ENCODE results near the gene ASIC4. TPM values are rescaled to one million over a fixed set of nuclear protein-coding genes. Genes with fewer than 3 reads are reported as not detected.

Gene ASIC4
- total and polyA plus RNA-seq, 2 of the 8 experiments (the other 6 are each of a cell fraction or from before 2014, with no cell fraction given) = 0.12 to 0.22 TPM

- Histone ChIP-seq H3K9ac (replicated peaks in 1 of 4; ENCODE audit: extremely low read depth in 1 of 4, low read depth in 3 of 4, low read length in 3 of 4) (no peak overlapping the region), H3K23ac (ENCODE audit: insufficient read length) (no peak overlapping the region), H2BK15ac (ENCODE audit: low read length) (no peak overlapping the region; the same call in 1 of the 2 replicates), H3K27me3 (replicated peaks in 1 of 4; ENCODE audit: control insufficient read depth in 3 of 4, extremely low read depth in 1 of 4, insufficient read depth in 3 of 4, low read length in 3 of 4) (no peaks in the 10 kb centered on the region; a peak in 2 of 7 replicates), H3K9me3 (ENCODE audit: insufficient read depth in 2 of 2, low read depth in 1 of 2, low read length in 1 of 2) (no peaks in the 10 kb centered on the region), H2BK12ac (ENCODE audit: low read depth, low read length) (0 out of 2 replicates have a peak overlapping the region, but pooled peaks have one; percentile 30), H3K79me2 (ENCODE audit: control insufficient read depth in 1 of 2, insufficient read depth in 2 of 2, low read length in 2 of 2) (peaks cover 0 to 2% of the 10 kb centered on the region in 2 experiments; a peak in 1 of 4 replicates), H2AK5ac (ENCODE audit: low read depth, low read length) (peak overlapping the region; percentile 69; the same call in 1 of the 2 replicates), H2BK5ac (ENCODE audit: low read depth, low read length) (peak overlapping the region; percentile 46; the same call in 1 of the 2 replicates), H3K14ac (ENCODE audit: insufficient read length) (no peak overlapping the region), H4K5ac (ENCODE audit: insufficient read length, low read depth, low read length) (no peak overlapping the region), H2BK20ac (ENCODE audit: low read length) (no peak overlapping the region), H3K18ac (ENCODE audit: extremely low read depth, low read length) (no peak overlapping the region), H3K36me3 (ENCODE audit: control insufficient read depth in 2 of 4, insufficient read depth in 4 of 4, low read length in 3 of 4) (peaks cover 0 to 21% (median 9%) of the 10 kb centered on the region in 4 experiments; a peak in 5 of 8 replicates), H4K91ac (replicated peaks; ENCODE audit: insufficient read length, low read length) (peak overlapping the region; percentile 82), H2AFZ (ENCODE audit: low read length) (no peak overlapping the region), H3K4me3 (ENCODE audit: extremely low read depth in 1 of 4, insufficient read depth in 2 of 4, low read depth in 3 of 4, low read length in 4 of 4) (no peak overlapping the region), H4K8ac (ENCODE audit: extremely low read depth, insufficient read depth, low read length) (no peak overlapping the region), H2BK120ac (replicated peaks; ENCODE audit: low read depth, low read length) (no peak overlapping the region), H3K56ac (replicated peaks; ENCODE audit: insufficient read length, low read depth, low read length) (no peak overlapping the region), H3K4me2 (ENCODE audit: insufficient read depth in 1 of 2, low read depth in 2 of 2, low read length in 2 of 2) (no peak overlapping the region), H3K4me1 (replicated peaks in 1 of 4; ENCODE audit: control insufficient read depth in 3 of 4, insufficient read depth in 4 of 4, low read length in 3 of 4) (peaks cover 5 to 36% (median 30%) of the 10 kb centered on the region in 4 experiments), H3K79me1 (ENCODE audit: low read depth, low read length) (0 out of 2 replicates have a peak, but pooled peaks cover under 1% of the 10 kb centered on the region), H3K4ac (replicated peaks; ENCODE audit: insufficient read length, low read depth, low read length) (no peak overlapping the region), H3K23me2 (ENCODE audit: low read depth, low read length) (no peaks in the 10 kb centered on the region), H3K27ac (ENCODE audit: low read depth, low read length) (no peak overlapping the region), H4K20me1 (replicated peaks in 1 of 2; ENCODE audit: control insufficient read depth in 1 of 2, insufficient read depth in 2 of 2, low read length in 2 of 2) (peaks cover 0 to 2% of the 10 kb centered on the region in 2 experiments)
- no peak for DNase-seq (ENCODE audit: low read depth in 1 of 2, low spot score in 2 of 2)
- 90% methylated on average over 16 of the region's 20 CpGs; no CpG with 5 or more reads in 1 of the 2 experiments for WGBS, 2 experiments (ENCODE audit: extremely low coverage in 1 of 2, insufficient coverage in 1 of 2, insufficient read length in 1 of 2, insufficient replicate concordance in 2 of 2, low coverage in 1 of 2, low lambda C conversion rate in 2 of 2, missing lambda C conversion rate in 1 of 2)
- ChIA-PET CTCF (ENCODE audit: partially characterized antibody) (interaction anchor here (0.6 to 19.7 kb wide), 37 partner anchors 9 to 170 kb away, joined by 3 to 293 read pairs (median 8); partner anchors contain the start of genes ASIC4, CHPF, DNPEP and INHA), POLR2A (ENCODE audit: partially characterized antibody) (interaction anchor here (0.8 to 17.5 kb wide), 7 partner anchors 8 to 50 kb away, joined by 3 to 293 read pairs (median 44); partner anchors contain the start of genes CHPF, INHA, OBSL1 and STK11IP)
- FAIRE-seq = no peak
- TF ChIP-seq POU5F1 (IDR thresholded peaks at IDR 0.05; ENCODE audit: low read depth, low read length) (no peak), SAP30 (IDR thresholded peaks at IDR 0.05; ENCODE audit: insufficient read depth, insufficient replicate concordance, low read length) (no peak), POLR2AphosphoS5 (IDR thresholded peaks at IDR 0.05; ENCODE audit: low read depth, low read length) (peak; percentile 45; the same call in 1 of the 2 replicates)
Measured at GRCh38 chr2:219559156-219559915, 45.1 kb downstream of the ASIC4 start.
